Adrenal gland (tissue), 12 donors: Measurements from ENCODE around the gene UTF1. TPM values are rescaled to one million over a fixed set of nuclear protein-coding genes. Genes with fewer than 3 reads are reported as not detected.

Source experiments
- DNase-seq, 7 donors: peaks; one replicate each; pipeline ENCODE4 v3.0.0-alpha.2; 2019 to 2020
- H3K27ac ChIP-seq, 5 donors: fragments of 200-600 bp; sonication (generic) in 4 of 5; 1 replicate in 3 of 5; 2 replicates in 2 of 5; pipeline versions ENCODE4 v1.5.1 to v1.8.0; 2016 to 2020; ENCODE audit warnings: mild to moderate bottlenecking in 1 of 5
- H3K27me3 ChIP-seq: fragments of 200-600 bp; 2 replicates; pipeline ENCODE4 v1.8.0; 2021
- H3K36me3 ChIP-seq, 2 donors: fragments of 200-600 bp; replicated peaks in 1 of 2; 1 replicate in 1 of 2; 2 replicates in 1 of 2; pipeline versions ENCODE4 v1.5.1 to v1.8.0; 2018 to 2022
- H3K4me1 ChIP-seq, 2 donors: fragments of 200-600 bp; replicated peaks in 1 of 2; 1 replicate in 1 of 2; 2 replicates in 1 of 2; pipeline versions ENCODE4 v1.5.1 to v1.8.0; 2018 to 2021
- H3K4me3 ChIP-seq, 4 donors: fragments of 200-600 bp; sonication (generic) in 3 of 4; one replicate each; pipeline ENCODE4 v1.5.1; 2016 to 2018
- H3K9me3 ChIP-seq, 3 donors: fragments of 200-600 bp; sonication (generic) in 1 of 3; replicated peaks in 1 of 3; 1 replicate in 2 of 3; 2 replicates in 1 of 3; pipeline versions ENCODE4 v1.5.1 to v1.8.0; 2016 to 2021
- POLR2A ChIP-seq, 2 donors: fragments of 450-650 bp; IDR thresholded peaks; one replicate each; pipeline ENCODE4 v1.6.1; 2017; ENCODE audit warnings: antibody characterized with exemption in 2 of 2, mild to moderate bottlenecking in 2 of 2, moderate library complexity in 1 of 2
- WGBS, 4 donors: extraction: QIAGEN DNeasy Blood & Tissue Kit in 2 of 4; methylation state at CpG; one replicate each; pipeline versions ENCODE4 v1.1.5 to v1.1.7; 2013 to 2017; 5-methylcytosine and 5-hydroxymethylcytosine counted together
- intact Hi-C, 2 donors: fragments of 100-400 bp; cut with DNase I; formaldehyde crosslinking; loops; one replicate each; pipeline versions ENCODE4 v1.14.1 to v1.15.0; 2022 to 2023
- polyA plus RNA-seq, 3 donors: library from polyadenylated mRNA; stranded (reverse); fragments of 200-250 nt in 2 of 3; fragments of 350-450 nt in 1 of 3; fragmentation: Illumina TruSeq in 1 of 3; extraction: RNeasy Lipid Tissue Mini Kit (QIAGEN cat#74804) in 1 of 3; gene quantifications; one replicate each; pipeline ENCODE4 v1.2.3, GENCODE V29; 2013 to 2014
- total RNA-seq, 9 donors: library from RNA; depleted of rRNA in 4 of 9; stranded (reverse); fragments of >200 nt in 4 of 9; fragments of 120-200 nt in 1 of 9; fragmentation: NEBNext Ultra II Directional in 1 of 9; extraction: Animal tissue kit (Norgen Biotek cat#: 25700) in 1 of 9; gene quantifications; one replicate each; pipeline versions ENCODE4 v1.1.0 to v1.2.4, GENCODE V29; 2013 to 2023
- TF ChIP-seq, protein P1 (sequence below), 6 experiments: fragments of 450-650 bp in 4 of 6; fragments of 200-600 bp in 2 of 6; sonication (generic) in 1 of 6; IDR thresholded peaks; 1 replicate in 5 of 6; 2 replicates in 1 of 6; pipeline versions ENCODE4 v1.5.1 to v1.8.0; 2016 to 2021; ENCODE audit warnings: antibody characterized with exemption in 6 of 6, mild to moderate bottlenecking in 2 of 6, moderate library complexity in 1 of 6
- donor health status: healthy with polysubstance abuse.
- donor health status: Bipolar disorder and iron deficiency.
- donor health status: DM: yes; HTN: yes; CAD: no.
- donor health status: DM: no; HTN: no; CAD: no.
- donor health status: DM: no; HTN: no; CAD: no.
- donor health status: DM: yes; HTN: yes; CAD: no.

Gene UTF1
- total and polyA plus RNA-seq, 12 donors, result 0.19 to 0.24 TPM; not detected in 10

DNA sequence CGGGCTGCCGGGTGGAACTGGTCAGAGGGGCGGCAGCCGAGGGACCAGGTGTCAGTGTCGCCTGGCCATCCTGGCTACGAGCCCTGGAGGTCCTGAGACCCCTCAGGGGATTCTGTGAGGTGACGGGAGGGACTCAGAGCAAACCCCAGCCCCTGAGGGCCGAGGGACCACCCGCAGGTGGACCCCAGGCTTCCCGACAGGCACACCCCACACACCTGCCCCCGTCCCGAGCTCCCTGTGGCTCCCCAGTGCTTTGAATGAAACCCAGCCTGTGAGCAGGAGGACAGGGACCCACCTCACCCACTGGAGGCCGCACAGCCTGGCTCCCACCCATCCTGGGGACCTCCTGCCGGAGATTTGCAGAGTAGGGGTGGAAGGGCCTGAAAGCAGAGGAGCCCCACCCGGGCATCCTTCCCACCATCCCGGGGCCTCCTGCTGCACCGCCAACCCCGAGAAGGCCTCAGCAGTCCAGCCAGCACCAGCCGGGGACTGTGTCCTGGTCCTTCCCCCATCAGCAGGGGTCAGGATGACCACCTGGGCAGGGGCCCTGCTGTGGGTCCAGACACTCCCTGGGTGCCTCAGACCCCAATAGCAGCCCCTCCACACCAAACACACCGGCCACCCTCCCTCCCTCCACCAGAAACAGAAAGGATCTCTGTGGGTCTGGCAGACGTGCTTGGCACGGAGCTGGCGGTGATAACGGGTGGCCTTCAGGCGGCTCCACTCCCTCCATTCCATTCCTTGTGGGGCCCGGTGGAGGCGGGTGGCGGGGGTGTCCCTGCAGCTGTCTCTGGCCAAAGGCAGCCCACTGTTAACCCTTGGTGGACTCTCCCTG is 21.6 kb downstream of the UTF1 start:
- intact Hi-C loops, result no loop called here
- peak; percentile 76 to 93 (median 90) for DNase-seq
- H3K27me3 ChIP-seq, result no peaks in the 10 kb centered on the region

DNA sequence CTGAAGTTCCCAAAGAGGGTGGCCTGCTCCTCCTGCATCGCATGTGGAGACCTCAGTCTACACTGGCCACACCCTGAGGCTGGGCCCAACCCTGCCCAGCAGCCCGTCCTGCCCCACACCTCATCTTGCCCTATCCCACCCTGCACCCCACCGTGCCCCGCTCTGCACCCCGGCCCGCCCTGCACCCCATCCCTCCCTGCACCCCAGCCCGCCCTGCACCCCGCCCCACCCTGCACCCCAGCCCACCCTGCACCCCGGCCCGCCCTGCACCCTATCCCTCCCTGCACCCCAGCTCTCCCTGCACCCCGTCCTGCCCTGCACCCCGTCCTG is 22.2 kb downstream of the UTF1 start:
- H3K36me3 ChIP-seq, result no peaks in the 10 kb centered on the region
- H3K4me1 ChIP-seq, result peaks cover 54 to 56% of the 10 kb centered on the region in 2 donors
- H3K9me3 ChIP-seq, result no peaks in the 10 kb centered on the region
- WGBS, 4 donors, result 52 to 70% (median 54%) methylated on average over 2 to 12 of the region's 12 CpGs
- H3K4me3 ChIP-seq, result no peak overlapping the region
- no peaks in the 10 kb centered on the region for H3K27me3 ChIP-seq
- intact Hi-C loops, result no loop called here
- DNase-seq, result no peak
- TF ChIP-seq, protein P1, sequence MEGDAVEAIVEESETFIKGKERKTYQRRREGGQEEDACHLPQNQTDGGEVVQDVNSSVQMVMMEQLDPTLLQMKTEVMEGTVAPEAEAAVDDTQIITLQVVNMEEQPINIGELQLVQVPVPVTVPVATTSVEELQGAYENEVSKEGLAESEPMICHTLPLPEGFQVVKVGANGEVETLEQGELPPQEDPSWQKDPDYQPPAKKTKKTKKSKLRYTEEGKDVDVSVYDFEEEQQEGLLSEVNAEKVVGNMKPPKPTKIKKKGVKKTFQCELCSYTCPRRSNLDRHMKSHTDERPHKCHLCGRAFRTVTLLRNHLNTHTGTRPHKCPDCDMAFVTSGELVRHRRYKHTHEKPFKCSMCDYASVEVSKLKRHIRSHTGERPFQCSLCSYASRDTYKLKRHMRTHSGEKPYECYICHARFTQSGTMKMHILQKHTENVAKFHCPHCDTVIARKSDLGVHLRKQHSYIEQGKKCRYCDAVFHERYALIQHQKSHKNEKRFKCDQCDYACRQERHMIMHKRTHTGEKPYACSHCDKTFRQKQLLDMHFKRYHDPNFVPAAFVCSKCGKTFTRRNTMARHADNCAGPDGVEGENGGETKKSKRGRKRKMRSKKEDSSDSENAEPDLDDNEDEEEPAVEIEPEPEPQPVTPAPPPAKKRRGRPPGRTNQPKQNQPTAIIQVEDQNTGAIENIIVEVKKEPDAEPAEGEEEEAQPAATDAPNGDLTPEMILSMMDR (IDR thresholded peaks at IDR 0.05), result no peak
- peak overlapping the region in 3 of 5 donors; percentile 74 to 97 (median 95) for H3K27ac ChIP-seq

More for the DNA sequence above, 21.6 kb downstream of the UTF1 start:
- Histone ChIP-seq H3K9me3 (no peaks in the 10 kb centered on the region), H3K27ac (peak overlapping the region; percentile 35 to 97 (median 84)), H3K4me1 (peaks cover 53 to 54% of the 10 kb centered on the region in 2 donors), H3K4me3 (peak overlapping the region in 1 of 4 donors; percentile 5), H3K36me3 (no peaks in the 10 kb centered on the region)
- TF ChIP-seq, protein P1 (IDR thresholded peaks at IDR 0.05), result no peak
- TF ChIP-seq POLR2A (IDR thresholded peaks at IDR 0.05), result peak in 1 of 2 donors; percentile 58
- 37 to 72% (median 44%) methylated on average over 9 to 28 of the region's 28 CpGs for WGBS, 4 donors

DNA sequence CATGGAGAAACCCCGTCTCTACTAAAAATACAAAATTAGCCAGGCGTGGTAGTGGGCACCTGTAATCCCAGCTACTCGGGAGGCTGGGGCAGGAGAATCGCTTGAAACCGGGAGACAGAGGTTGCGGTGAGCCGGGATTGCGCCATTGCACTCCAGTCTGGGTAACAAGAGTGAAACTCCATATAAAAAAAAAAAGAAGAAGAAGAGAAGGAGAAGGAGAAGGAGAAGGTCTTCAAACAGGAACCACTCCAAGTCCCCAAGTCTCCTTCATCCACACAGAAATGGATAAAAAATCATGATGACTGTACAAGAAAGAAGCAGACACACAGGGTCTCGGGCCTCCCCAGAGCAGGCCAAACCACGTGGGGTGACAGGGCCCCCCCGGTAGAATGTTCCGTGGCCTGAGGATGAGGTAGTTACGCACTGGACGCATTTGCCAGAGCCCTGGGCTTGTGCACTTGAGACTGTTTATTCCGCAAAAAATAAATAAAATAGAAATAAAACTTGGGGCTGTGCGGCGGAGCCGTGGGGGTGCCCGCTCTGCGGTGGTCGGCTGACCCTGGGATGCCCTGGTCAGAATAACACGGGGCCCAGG is 23.4 kb downstream of the UTF1 start:
- H3K4me1 ChIP-seq, result peaks cover 46 to 63% of the 10 kb centered on the region in 2 donors
- intact Hi-C loops, result no loop called here
- TF ChIP-seq POLR2A (IDR thresholded peaks at IDR 0.05), result no peak
- TF ChIP-seq, protein P1 (IDR thresholded peaks at IDR 0.05), result no peak
- H3K4me3 ChIP-seq, result no peak overlapping the region
- H3K27ac ChIP-seq, result peak overlapping the region in 3 of 5 donors; percentile 80 to 87 (median 85)
- DNase-seq, result no peak
- 66 to 73% (median 70%) methylated on average over 22 of the region's 22 CpGs for WGBS, 4 donors
- H3K36me3 ChIP-seq, result no peaks in the 10 kb centered on the region
- no peaks in the 10 kb centered on the region for H3K9me3 ChIP-seq
- no peaks in the 10 kb centered on the region for H3K27me3 ChIP-seq

DNA sequence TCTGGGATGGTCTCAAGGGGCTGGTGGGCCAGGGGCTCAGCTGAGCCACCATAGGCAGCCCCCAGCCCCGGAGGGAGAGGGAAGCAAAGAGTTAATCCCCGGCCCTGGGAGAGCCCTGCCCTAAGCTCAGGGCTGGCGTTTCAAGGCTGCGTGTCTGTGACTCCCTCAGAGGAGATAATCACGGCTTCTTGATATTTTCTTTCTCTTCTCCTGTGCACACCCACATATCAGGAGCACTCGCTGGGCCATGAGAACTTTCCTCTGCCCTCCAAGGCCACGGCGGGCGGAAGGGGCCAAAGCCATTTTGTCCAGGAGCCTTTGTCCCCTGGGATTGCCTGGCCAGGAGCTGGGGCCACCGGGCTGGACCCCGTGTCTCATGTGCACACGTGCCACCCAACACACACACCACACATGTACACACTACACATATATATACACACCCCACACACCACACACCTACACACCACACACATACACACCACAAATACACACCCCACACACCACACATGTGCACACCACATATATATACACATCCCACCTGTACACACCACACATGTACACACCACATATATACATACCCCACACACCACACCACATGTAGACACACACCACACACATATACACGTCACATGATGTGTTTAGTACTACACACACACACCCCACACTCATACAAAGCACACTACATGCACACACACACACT is 24.6 kb downstream of the UTF1 start:
- TF ChIP-seq, protein P1 (IDR thresholded peaks at IDR 0.05), result no peak
- TF ChIP-seq POLR2A (IDR thresholded peaks at IDR 0.05), result peak in 1 of 2 donors; percentile 52
- intact Hi-C loops, result no loop called here
- DNase-seq, result peak in 6 of 7 donors; percentile 57 to 72 (median 62)
- no peak overlapping the region for H3K4me3 ChIP-seq
- H3K27ac ChIP-seq, result peak overlapping the region; percentile 38 to 87 (median 83)
- H3K9me3 ChIP-seq, result no peaks in the 10 kb centered on the region
- H3K4me1 ChIP-seq, result peaks cover 39 to 63% of the 10 kb centered on the region in 2 donors
- no peaks in the 10 kb centered on the region for H3K36me3 ChIP-seq
- no peaks in the 10 kb centered on the region for H3K27me3 ChIP-seq
- WGBS, 4 donors, result 28 to 47% (median 37%) methylated on average over 6 to 13 of the region's 13 CpGs
